Measurements from ENCODE around the gene PKD1.

PKD1 gene

DNA sequence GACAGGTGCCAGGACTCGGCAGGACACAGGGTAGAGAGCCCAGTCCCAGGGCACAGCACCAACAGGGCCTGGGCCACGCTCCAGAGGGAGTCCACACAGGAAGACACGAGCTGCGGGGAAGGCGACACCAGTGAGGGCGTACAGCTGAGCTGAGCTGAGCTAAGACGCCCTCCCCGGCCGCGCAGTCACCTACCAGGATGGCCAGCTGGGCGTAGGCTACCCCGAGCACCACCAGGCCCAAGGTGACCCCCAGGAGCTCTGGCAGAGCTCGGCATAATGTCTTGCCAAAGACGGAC lies 45.3 kb downstream of the PKD1 start:
- DNase-seq (ENCODE audit: low read depth in 2 of 3, low spot score in 2 of 3) = no peak

DNA sequence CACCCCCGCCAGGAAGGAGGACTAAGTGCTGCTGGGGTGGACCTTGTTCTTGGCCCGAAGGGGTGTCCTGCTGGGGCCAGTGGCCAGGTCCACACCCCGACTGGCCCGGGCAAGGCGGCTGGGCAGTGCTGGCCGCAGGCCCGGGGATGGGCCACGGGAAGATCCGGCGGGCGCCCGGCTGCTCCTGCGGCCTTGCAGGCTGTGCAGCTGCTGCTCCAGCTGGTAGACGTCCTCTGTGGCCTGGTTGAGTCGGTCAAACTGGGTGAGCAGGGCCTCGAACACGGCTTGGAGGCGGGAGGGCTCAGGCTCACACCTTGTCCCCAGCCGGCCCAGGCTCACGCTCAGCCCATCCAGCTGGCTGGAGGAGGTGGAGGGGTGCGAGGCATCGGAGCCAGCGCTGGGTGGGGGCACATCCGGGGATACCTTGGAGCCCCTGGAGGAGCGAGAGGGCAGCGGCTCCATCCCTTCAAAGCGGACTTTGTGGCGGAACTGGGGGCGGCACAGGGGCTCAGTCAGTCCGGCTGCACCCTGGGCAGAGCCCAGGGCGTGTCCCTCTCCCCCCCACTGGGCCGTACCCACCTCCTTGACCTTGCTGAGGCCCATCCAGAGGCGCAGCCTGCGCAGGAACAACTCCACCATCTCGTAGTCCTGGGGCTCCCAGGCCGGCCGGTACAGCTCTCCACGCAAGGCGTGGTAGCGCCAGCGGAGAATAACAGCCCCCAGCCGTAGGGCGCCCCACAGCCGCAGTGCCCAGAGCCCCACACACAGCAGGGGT lies 45.8 kb downstream of the PKD1 start:
- no peak for DNase-seq (ENCODE audit: low read depth in 2 of 3, low spot score in 2 of 3)

DNA sequence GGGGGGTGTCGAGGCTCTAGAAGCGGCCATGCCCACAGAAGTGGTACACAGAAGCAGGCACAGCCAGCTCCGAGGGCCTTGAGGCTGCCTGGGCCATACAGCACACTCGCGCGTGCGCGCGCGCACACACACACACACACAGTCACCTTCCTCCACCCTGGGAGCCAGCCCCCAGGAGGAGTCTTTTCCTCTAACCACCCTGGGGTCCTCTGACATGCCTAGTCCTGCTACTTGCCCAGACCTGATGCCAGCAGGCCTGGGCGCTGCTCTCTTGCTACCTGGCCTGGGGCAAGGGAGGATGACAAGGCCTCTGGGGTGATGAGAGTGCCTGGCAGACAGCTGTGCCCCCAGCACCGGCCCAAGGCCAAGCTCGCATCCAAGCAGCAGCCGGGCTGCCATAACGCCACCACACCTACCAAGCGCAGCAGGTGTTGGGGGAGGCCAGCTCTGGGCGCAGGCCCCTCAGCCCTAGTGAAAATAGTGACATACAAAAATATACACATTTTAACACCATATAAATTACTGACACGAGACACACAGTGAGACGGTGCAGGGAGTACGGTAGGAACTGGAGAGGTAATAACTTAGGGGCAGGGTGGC lies 46.8 kb downstream of the PKD1 start:
- DNase-seq (ENCODE audit: low read depth in 2 of 3, low spot score in 2 of 3) = no peak

DNA sequence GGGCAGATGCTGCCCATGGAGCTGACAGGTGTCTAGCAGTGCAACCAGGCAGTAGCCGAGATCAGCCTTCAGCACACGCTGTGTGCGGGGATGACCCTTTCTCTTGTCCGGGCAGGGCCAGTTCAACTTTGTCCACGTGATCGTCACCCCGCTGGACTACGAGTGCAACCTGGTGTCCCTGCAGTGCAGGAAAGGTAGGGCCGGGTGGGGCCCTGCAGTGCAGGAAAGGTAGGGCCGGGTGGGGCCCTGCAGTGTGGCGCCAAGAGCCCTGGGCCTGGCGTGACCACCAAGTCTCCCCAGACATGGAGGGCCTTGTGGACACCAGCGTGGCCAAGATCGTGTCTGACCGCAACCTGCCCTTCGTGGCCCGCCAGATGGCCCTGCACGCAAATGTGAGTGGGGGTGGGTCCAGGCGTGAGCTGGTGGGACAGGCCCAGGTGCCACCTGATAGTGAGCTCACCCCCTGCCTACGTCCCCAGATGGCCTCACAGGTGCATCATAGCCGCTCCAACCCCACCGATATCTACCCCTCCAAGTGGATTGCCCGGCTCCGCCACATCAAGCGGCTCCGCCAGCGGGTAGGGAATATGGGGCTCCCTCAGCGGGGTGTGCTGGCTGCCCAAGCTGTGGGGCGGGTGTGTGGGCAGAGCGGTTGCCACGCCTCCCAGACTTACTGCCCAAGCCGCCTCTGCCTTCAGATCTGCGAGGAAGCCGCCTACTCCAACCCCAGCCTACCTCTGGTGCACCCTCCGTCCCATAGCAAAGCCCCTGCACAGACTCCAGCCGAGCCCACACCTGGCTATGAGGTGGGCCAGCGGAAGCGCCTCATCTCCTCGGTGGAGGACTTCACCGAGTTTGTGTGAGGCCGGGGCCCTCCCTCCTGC lies 47.7 kb downstream of the PKD1 start:
- DNase-seq (ENCODE audit: low read depth in 2 of 3, low spot score in 2 of 3) = no peak

DNA sequence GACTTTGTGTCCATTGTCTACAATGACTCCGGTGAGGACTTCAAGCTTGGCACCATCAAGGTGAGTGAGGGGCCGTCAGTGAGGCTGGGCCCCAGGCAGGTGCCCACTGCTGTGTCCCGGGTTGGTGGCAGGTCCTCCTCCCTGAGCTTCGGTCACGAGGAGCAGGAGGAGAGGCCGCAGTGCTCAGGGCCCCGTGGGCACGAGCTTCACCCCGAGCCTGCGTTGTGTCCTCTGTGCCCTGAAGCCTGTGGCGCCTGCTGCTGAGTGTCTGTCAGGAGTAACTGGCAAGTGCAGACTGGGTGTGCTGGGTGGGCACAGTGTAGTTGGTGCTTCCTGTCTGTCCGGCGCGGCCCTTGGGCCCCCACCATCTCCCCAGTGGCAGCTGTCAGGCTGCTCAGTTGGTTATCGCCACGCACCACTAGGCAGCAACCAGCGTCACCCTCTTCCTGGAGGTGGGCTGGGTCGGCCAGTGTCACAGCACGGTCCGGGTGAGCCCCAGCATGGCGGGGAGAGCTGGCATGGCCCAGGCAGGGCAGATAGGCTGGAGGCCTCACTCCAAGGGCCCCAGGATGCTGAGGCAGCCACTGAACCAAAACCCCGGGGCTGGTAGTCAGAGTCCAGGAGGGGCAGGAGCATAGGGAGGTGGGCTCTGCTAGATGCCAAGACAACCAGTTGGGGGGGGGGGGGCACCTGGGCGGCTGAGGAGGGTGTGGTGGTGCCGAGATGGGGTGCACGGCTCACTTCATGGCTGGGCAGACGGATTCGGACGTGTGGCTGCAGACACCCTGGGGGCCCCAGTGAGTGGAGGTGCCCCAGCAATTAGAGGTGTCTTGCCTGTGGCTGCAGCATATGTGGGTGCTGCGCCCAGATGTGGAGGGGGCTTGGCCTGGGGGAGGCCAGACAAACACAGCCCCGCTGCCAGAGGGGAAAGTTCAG lies 48.6 kb downstream of the PKD1 start:
- DNase-seq (ENCODE audit: low read depth in 2 of 3, low spot score in 2 of 3) = no peak

DNA sequence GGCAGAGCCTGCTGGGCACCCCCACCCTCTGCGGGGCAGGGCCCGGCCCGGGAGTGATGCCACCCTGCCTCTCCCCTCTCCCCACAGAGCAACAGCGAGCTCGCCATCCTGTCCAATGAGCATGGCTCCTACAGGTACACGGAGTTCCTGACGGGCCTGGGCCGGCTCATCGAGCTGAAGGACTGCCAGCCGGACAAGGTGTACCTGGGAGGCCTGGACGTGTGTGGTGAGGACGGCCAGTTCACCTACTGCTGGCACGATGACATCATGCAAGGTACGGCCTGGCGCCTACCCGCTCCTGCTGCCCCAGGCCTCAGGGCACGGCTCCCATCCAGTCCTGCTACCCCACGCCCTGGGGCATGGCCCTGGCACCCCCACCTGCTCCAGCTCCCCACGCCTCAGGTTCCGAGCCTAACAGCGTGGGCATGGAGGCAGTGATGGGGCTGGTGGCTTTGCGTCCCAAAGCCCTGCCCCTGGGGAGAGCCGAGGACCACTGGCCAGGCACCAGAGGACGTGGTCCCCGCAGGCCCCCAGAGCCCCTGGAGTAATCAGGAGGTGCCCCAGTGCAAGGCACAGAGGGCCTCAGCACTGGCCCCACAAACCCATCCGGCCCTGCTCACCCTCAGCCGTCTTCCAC lies 49.5 kb downstream of the PKD1 start:
- no peak for DNase-seq (ENCODE audit: low read depth in 2 of 3, low spot score in 2 of 3)

DNA sequence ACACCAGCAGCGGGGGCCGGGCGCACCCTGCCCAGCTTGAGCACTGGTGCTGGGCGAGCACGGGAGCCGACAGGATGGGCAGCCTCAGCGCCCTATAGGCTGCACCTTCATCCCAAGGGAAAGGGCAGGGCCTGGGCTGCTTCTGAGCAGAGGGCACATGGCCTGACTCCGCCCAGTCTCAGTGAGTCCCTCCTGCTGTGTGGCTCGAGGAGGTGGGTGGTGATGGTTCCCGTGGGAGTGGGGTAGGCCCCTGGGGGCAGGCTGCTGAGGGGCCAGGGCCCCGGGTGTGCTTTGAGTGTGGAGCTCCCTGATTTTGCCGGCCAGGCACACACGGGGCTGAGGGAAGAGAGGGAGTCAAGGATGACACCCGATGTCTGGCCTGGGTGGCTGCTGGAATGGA lies 50.0 kb downstream of the PKD1 start:
- DNase-seq (ENCODE audit: low read depth in 2 of 3, low spot score in 2 of 3) = no peak

DNA sequence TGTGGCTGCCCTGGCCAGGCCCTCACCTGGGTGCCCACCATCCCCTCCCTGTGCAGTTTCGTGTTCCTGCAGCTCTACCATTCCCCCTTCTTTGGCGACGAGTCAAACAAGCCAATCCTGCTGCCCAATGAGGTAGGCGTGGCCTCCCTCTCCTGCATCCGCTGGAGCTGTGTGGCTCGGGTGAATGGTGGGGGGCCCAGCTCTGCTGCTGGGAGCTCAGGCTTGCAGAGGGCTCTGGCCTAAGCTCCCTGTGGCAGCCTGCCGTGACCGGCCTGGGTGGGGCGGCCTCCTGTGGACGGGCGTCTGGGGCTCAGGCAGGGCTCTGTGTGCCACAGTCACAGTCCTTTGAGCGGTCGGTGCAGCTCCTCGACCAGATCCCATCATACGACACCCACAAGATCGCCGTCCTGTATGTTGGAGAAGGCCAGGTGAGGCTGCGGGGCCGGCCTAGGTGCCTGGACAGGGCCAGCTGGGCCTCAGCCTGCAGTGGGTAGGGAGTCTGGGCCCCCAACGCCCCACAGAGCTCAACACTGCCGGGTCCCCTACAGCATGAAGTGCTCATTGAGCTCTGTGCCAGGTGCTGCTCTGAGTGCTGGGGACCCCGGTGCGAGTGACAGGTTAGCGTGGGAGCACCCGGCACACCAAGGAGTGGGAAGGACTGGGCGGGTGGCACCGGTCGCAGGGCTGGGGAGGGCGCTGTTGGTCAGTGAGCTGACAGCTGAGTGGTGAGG lies 50.6 kb downstream of the PKD1 start:
- no peak for DNase-seq (ENCODE audit: low read depth in 2 of 3, low spot score in 2 of 3)

DNA sequence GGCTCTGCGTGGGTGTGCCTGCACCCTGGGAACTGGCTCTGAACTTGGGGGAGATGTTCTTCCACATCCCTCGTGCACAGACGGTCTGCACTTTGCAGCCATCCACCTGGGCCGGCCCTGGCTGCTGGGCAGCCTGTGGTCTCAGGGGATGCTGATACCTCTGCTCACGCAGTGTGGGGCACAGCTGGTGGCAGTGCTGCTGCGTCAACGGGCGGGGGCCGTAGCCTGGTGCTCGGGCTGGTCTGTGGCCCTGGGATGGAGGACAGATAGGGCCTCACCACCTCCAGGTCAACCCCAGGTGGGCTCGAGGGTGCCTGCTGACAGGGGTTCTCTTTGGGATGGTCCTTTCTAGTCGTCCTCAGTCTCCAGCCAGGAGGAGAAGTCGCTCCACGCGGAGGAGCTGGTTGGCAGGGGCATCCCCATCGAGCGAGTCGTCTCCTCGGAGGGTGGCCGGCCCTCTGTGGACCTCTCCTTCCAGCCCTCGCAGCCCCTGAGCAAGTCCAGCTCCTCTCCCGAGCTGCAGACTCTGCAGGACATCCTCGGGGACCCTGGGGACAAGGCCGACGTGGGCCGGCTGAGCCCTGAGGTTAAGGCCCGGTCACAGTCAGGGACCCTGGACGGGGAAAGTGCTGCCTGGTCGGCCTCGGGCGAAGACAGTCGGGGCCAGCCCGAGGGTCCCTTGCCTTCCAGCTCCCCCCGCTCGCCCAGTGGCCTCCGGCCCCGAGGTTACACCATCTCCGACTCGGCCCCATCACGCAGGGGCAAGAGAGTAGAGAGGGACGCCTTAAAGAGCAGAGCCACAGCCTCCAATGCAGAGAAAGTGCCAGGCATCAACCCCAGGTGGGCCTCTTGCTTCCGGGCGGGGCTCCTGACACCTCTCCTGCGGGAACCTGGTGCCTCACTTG lies 51.6 kb downstream of the PKD1 start:
- DNase-seq (ENCODE audit: low read depth in 2 of 3, low spot score in 2 of 3) = no peak

DNA sequence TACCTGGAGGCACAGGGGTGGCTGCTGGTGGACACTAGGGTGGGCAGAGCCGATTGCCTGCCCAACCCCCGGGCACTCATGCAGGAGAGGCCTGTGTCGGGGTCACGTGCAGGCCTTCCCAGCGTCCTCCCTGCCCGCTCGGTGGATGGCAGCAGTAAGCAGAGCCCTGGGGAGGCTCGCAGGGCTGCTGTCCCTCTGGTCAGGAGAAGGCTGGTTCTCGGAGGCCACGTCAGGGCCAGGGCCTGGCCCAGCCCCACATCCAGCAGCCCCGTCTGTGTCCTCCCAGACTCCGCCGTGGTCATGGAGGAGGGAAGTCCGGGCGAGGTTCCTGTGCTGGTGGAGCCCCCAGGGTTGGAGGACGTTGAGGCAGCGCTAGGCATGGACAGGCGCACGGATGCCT lies 52.3 kb downstream of the PKD1 start:
- DNase-seq (ENCODE audit: low read depth in 2 of 3, low spot score in 2 of 3) = no peak

DNA sequence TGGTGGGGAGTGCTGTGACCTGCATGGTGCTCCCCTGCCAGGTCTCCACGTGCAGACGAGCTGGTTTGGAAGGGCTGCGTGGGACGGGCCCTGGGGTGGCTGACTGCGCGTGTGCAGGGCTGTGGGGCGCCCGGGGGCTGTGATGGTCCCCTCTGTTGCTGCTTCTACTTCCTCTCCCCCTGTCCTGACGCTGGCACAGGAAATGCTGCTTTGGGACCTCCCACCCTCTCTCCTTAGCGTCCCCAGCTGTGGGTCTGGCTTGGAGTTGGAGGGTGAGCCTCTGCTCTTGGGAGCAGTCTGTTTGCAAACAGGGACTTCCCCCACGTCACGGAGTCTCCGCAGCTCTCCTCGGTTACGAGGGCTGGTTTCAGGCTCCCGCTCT lies 52.7 kb downstream of the PKD1 start:
- no peak for DNase-seq (ENCODE audit: low read depth in 2 of 3, low spot score in 2 of 3)

DNA sequence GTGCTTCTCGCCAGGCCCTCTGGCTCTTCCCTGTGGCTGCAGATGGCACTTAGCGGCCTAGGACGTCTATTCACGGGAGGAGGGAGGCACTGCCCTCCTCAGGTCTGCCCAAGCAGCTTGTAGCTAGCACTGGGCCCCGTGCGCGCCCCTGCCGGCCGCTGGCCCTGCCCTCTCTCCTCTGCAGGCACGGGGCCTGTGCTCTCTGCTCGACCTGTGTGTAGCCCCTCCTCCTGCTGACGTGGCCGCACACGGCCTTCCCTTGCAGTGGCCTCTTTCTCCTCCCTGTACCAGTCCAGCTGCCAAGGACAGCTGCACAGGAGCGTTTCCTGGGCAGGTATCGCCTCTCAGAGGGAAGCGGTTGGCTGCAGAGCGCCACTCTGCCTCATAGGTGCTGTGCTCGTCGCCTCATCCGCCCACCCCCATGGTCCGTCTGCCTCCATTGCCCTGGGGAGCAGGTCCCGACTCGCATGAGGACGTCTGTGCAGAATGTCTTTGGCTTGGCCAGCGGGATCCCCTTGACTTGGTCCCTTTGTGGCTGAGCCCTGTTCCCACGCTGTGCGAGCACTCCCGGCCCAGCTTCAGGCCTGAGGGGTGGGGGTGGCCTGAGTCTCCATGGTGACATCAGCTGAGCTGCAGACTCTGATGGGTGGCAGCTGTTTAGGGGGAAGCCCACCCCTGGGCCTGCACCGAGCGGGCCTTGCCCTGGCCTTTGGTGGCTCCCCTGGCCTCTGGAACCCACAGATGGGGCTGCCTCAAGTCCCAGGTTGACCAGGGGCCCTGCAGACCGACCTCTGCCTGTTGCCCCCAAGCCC lies 53.3 kb downstream of the PKD1 start:
- DNase-seq (ENCODE audit: low read depth in 2 of 3, low spot score in 2 of 3) = no peak

DNA sequence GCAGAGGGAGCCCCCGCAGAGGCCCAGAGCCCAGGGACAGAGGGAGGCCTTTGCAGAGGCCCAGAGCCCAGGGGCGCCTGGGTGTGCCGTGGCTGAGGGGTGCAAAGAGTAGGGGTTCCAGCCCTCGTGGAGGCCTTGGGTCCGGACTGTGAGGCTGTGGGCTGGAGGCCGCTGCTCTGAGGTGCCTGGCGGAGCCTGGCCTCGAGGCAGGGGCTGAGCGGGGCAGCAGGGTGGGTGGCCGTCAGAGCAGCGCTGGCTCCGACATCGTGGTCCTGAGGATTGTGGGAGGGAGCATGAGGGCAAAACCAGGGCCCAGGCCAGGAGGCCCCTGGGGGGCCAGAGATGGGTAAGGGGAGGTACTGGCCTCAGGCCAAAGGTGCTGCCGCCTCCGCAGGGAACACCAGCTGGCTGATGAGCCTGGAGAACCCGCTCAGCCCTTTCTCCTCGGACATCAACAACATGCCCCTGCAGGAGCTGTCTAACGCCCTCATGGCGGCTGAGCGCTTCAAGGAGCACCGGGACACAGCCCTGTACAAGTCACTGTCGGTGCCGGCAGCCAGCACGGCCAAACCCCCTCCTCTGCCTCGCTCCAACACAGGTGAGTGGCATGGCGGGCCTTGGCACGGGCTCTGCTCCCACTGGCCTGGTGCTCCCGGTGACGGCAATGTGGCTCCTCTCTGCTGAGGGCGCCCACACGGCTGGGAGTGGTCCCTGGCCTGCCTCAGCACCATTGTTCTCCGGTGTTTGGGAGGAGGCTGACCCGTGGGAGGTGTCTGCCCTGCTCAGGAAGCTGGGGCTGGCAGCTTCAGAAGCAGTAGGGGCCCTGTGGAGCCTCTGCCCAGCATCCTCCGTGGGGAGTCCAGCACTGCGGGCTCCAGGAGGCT lies 54.3 kb downstream of the PKD1 start:
- no peak for DNase-seq (ENCODE audit: low read depth in 2 of 3, low spot score in 2 of 3)

DNA sequence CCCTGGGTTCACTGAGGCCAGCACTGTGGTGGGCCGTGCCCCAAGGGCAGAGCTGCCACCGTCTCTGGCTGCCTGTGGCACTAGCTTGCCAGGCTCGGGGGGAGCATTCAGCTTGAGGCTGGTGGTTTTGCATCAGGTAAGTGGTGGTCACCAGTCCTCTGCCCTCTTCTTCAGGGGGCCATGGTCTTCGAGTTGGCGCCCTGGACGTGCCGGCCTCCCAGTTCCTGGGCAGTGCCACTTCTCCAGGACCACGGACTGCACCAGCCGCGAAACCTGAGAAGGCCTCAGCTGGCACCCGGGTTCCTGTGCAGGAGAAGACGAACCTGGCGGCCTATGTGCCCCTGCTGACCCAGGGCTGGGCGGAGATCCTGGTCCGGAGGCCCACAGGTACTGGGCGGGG lies 55.7 kb downstream of the PKD1 start:
- no peak for DNase-seq (ENCODE audit: low read depth in 2 of 3, low spot score in 2 of 3)

DNA sequence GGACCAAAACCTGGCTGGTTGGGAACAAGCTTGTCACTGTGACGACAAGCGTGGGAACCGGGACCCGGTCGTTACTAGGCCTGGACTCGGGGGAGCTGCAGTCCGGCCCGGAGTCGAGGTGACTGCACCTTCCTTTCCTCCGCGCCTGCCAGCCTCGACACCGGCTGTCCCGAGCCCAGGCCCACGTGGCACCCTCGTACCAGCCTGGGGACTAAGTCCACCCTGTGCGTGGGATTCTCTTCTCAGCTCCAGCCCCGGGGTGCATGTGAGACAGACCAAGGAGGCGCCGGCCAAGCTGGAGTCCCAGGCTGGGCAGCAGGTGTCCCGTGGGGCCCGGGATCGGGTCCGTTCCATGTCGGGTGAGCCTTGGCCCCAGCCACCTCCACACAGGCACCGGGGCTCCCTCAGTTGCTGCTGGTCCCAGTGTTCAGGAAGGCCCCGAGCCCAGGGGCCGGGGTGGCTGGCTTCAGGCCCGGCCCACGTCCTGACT lies 56.3 kb downstream of the PKD1 start:
- DNase-seq (ENCODE audit: low read depth in 2 of 3, low spot score in 2 of 3) = no peak

DNA sequence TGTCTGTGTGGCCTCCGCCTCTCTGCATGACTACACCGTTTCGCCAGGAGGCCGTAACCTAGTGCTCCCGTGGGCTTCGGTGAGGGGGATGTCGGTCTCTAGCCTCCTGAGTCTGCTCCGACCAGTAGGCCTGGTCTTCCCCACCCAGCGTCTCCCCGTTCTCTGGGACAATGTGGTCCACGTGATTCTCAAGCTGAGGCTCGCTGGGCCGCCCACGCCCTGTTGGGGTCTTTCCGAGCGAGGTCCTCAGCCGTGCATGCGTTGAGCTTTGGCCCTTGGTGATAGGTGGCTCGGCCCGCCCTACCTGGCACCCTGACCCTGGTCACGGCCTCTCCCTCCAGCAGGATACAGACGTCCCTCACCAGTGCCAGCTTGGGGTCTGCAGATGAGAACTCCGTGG lies 57.0 kb downstream of the PKD1 start:
- no peak for DNase-seq (ENCODE audit: low read depth in 2 of 3, low spot score in 2 of 3)

DNA sequence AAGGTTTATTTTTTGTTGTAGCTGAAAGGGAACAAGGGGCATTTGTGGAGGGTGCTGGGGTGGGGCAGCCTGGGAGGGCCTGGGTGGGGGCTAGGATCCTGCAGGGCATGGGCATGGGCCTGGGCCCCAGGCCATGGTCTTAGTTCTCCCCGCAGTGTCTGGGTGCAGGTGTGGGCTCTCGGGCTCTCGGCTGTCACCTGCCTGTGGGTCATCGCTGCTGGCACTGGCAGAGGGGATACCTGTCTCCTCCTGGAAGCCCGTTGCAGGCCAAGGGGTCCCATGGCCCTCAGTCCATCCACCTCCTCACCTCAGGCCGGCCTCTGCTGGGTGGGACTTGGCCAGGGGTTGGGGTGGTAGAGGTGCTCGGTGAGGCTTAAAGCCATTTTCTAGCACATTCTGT lies 57.6 kb downstream of the PKD1 start:
- DNase-seq (ENCODE audit: low read depth in 2 of 3, low spot score in 2 of 3) = no peak

All from activated CD8-positive, alpha-beta memory T cell treated with anti-CD3 and anti-CD28 coated beads for 48 hours (primary cell).